ENCODE measurements around the gene EED.

The EED gene

DNA sequence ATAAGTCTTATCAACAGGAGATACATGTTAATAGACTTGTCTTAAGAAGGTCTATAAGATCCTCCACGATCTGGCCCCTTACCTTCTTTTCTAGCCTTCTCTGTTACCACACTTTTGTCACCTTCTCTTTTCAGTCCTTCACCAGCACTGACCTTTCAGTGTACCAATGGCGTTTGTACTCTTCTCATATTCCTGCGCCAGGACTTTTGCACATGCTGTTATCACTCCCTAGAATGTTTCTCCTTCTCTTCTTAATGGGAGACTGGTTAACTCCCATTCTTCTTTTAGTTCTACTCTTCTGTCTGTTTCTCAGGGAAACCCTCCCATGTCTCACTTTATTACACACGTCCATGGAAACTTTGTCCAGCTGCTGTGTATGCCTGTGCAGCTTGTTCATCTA is 4.4 kb upstream of the EED start:
- H3K9me3 ChIP-seq, result no peaks in the 10 kb centered on the region
- no peak overlapping the region for H3K4me3 ChIP-seq (ENCODE audit: low read depth in 1 of 2, low read length in 1 of 2)
- H3K36me3 ChIP-seq, result no peaks in the 10 kb centered on the region
- TF ChIP-seq, protein P1, sequence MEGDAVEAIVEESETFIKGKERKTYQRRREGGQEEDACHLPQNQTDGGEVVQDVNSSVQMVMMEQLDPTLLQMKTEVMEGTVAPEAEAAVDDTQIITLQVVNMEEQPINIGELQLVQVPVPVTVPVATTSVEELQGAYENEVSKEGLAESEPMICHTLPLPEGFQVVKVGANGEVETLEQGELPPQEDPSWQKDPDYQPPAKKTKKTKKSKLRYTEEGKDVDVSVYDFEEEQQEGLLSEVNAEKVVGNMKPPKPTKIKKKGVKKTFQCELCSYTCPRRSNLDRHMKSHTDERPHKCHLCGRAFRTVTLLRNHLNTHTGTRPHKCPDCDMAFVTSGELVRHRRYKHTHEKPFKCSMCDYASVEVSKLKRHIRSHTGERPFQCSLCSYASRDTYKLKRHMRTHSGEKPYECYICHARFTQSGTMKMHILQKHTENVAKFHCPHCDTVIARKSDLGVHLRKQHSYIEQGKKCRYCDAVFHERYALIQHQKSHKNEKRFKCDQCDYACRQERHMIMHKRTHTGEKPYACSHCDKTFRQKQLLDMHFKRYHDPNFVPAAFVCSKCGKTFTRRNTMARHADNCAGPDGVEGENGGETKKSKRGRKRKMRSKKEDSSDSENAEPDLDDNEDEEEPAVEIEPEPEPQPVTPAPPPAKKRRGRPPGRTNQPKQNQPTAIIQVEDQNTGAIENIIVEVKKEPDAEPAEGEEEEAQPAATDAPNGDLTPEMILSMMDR (IDR thresholded peaks at IDR 0.05), result no peak
- peaks cover 23 to 25% of the 10 kb centered on the region in 2 experiments for H3K4me1 ChIP-seq (ENCODE audit: control insufficient read depth in 1 of 2, insufficient read depth in 1 of 2, low read depth in 1 of 2, low read length in 1 of 2)
- no peak overlapping the region for H3K27ac ChIP-seq
- no peaks in the 10 kb centered on the region for H3K27me3 ChIP-seq

DNA sequence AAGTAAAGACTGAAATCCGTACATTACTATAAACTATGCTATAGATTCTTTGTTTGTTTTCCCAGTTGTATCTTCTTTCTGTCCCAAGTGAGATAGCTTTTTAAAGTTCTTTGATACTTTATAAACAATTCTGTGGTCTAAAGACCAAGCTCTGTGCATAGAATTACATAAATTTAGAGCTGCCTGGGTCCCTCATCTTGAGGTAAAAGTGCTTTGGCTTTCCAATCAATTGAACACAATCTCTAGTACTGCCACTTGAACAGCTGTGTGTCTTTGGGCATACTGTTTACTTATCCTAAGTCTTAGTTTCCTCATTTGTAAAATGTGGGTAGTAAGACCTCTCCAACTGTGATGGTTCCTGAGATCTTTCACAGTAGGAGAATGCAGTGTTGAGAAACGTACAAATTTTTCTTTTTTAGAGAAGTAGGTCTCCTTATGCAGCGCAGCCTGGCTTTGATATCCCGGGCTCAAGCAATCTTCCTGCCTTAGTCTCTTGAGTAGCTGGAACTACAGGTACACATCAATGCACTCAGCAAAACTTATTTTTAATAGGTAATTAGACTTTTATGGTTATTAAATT is 2.5 kb upstream of the EED start:
- TF ChIP-seq, protein P1 (IDR thresholded peaks at IDR 0.05), result no peak
- no peak overlapping the region for H3K27ac ChIP-seq
- no peaks in the 10 kb centered on the region for H3K9me3 ChIP-seq
- no peak overlapping the region for H3K4me3 ChIP-seq (ENCODE audit: low read depth in 1 of 2, low read length in 1 of 2)
- peaks cover 36 to 41% of the 10 kb centered on the region in 2 experiments for H3K4me1 ChIP-seq (ENCODE audit: control insufficient read depth in 1 of 2, insufficient read depth in 1 of 2, low read depth in 1 of 2, low read length in 1 of 2)
- H3K27me3 ChIP-seq, result no peaks in the 10 kb centered on the region
- H3K36me3 ChIP-seq, result no peaks in the 10 kb centered on the region

DNA sequence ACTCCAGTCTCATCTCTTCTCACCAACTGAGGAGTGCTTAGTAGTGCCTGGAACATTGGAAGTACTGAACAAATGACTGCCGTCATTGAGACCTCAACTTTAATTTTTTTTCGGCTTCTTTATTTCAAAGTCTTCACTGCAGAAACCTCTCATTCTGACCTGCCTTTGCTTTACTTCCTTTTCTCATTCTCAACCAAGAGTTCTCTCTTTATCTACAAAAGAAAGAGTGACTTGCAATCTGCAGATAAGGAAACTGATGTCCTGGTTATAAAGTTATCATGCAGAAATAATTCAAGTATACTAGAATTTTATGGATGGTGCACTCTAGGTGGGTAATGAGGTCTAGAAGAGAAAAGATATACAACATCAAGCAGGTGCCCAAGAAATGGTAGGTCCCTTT is 1.2 kb upstream of the EED start:
- Histone ChIP-seq H3K27ac (peak overlapping the region; percentile 94), H3K4me3 (ENCODE audit: low read depth in 1 of 2, low read length in 1 of 2) (peak overlapping the region; percentile 98 to 100), H3K36me3 (no peaks in the 10 kb centered on the region), H3K27me3 (no peaks in the 10 kb centered on the region), H3K4me1 (ENCODE audit: control insufficient read depth in 1 of 2, insufficient read depth in 1 of 2, low read depth in 1 of 2, low read length in 1 of 2) (peaks cover 39 to 41% of the 10 kb centered on the region in 2 experiments), H3K9me3 (no peaks in the 10 kb centered on the region)
- TF ChIP-seq, protein P1 (IDR thresholded peaks at IDR 0.05), result no peak

DNA sequence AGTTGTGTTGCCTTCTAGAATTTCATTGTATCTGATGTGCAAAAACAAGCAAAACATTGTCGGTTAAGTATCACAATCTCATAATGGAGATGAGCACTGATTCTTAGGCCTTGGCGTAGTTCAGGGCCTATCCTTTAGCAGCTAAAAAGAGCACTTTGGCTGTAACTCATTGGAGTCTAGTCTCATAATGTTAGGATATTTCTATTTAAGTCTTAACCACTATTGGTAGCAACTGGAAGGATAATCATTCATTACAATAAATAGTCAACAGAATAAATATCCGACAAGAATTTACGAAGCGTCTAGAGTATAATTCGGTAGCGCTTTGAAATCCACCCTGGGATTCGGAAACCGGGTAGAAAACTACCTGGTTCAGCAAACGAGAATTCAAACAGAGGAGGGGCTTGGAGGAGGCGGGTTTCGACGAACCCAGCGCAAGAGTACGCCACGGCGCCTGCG is 461 bp upstream of the EED start:
- Histone ChIP-seq H3K4me1 (ENCODE audit: control insufficient read depth in 1 of 2, insufficient read depth in 1 of 2, low read depth in 1 of 2, low read length in 1 of 2) (peaks cover 39 to 41% of the 10 kb centered on the region in 2 experiments), H3K36me3 (no peaks in the 10 kb centered on the region), H3K9me3 (no peaks in the 10 kb centered on the region), H3K27me3 (no peaks in the 10 kb centered on the region), H3K4me3 (ENCODE audit: low read depth in 1 of 2, low read length in 1 of 2) (peak overlapping the region; percentile 98 to 100), H3K27ac (peak overlapping the region; percentile 94)
- TF ChIP-seq, protein P1 (IDR thresholded peaks at IDR 0.05), result no peak

DNA sequence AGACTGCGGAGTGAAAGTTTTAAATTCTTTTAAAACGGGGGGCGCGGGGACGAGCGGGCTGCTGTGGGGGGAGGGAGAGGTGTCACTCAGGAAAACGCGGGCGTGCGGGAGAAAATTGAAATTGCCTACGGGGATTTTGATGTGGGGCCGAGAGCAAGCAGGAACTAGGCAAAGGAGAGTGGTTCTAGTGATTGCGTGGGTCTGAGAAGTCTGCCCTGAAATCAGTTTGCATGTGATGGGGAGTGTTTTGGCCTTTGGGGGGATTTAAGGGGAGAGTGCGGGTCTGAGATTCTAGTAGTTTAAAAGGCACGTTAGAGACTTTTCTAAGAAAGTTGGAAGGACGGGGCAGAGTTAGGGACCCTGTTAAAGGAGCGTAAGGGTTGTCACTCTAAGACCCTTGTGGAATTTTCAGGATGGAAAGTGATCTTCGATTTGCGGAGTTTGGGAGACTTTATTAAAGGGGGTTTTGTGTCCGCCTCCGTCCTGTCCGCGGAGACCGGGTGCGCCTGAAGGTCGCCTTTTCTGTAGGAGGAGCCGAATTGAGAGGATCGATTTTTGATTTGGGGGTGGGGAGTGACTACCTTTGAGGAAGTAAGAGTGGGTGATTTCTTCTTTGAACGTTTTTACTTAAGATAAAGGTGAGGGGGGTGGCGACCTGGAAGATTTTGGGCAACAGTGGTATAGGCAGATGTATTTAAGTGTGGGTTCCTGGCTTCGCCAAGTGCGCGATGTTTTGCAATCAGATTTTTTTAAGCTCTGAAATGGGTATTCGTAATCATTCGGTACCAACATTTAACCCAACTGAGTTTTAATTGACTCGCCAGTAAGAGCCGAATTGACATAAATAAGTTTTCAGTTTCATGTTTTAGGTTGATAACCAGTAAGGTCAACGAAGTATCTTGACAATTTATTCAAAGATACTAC is 1.1 kb downstream of the EED start:
- TF ChIP-seq, protein P1 (IDR thresholded peaks at IDR 0.05), result no peak

More for the DNA sequence above, 1.1 kb downstream of the EED start:
- Histone ChIP-seq H3K36me3 (no peaks in the 10 kb centered on the region), H3K4me1 (ENCODE audit: control insufficient read depth in 1 of 2, insufficient read depth in 1 of 2, low read depth in 1 of 2, low read length in 1 of 2) (peaks cover 39 to 41% of the 10 kb centered on the region in 2 experiments), H3K27ac (peak overlapping the region; percentile 94), H3K9me3 (no peaks in the 10 kb centered on the region), H3K4me3 (ENCODE audit: low read depth in 1 of 2, low read length in 1 of 2) (peak overlapping the region; percentile 98 to 100), H3K27me3 (no peaks in the 10 kb centered on the region)
